PC-9 (cell line): ENCODE measurements around the gene RGS13. TPM values are rescaled to one million over a fixed set of nuclear protein-coding genes. Genes with fewer than 3 reads are reported as not detected.

Source experiments
- BruUV-seq: library from RNA; stranded (reverse); fragments of 400-500 nt; replicated peaks from 2 replicates; lab custom pipeline; 2021; lab: Mats Ljungman, UMichigan
- CTCF ChIA-PET: fragments of 300-600 bp; sonication (Branson Sonifier 250); formaldehyde crosslinking; loops from one replicate; lab custom pipeline; 2022; ENCODE audit warnings: antibody characterized with exemption; lab: Charles Lee
- POLR2A ChIA-PET: fragments of 300-600 bp; sonication (Branson Sonifier 250); formaldehyde crosslinking; loops from one replicate; lab custom pipeline; 2022; ENCODE audit warnings: antibody characterized with exemption; ENCODE audit not compliant: unreplicated experiment; lab: Charles Lee
- DNase-seq, 2 experiments: peaks; one replicate each; pipeline versions ENCODE4 v3.0.0 to v3.0.0-alpha.2; 2015 to 2022; ENCODE audit warnings: mixed read lengths in 1 of 2
- H2AFZ ChIP-seq: fragments of 200-600 bp; sonication (generic); 2 replicates; pipeline ENCODE4 v1.8.1; 2017; ENCODE audit warnings: antibody characterized with exemption
- H3F3A ChIP-seq: fragments of 200-600 bp; sonication (generic); 2 replicates; pipeline ENCODE4 v1.8.1; 2017; ENCODE audit warnings: antibody characterized with exemption, mild to moderate bottlenecking, low read depth; ENCODE audit not compliant: insufficient read depth
- H3K27ac ChIP-seq: fragments of 200-600 bp; sonication (generic); 2 replicates; pipeline ENCODE4 v1.6.1; 2016; ENCODE audit warnings: mixed run types
- H3K27me3 ChIP-seq: fragments of 200-600 bp; sonication (generic); 2 replicates; pipeline ENCODE4 v1.6.1; 2016; ENCODE audit warnings: low read depth, mixed run types; ENCODE audit not compliant: insufficient read depth
- H3K36me3 ChIP-seq: fragments of 200-600 bp; sonication (generic); 2 replicates; pipeline ENCODE4 v1.6.1; 2016; ENCODE audit warnings: low read depth, mixed run types
- H3K4me1 ChIP-seq: fragments of 200-600 bp; sonication (generic); replicated peaks from 2 replicates; pipeline ENCODE4 v1.6.1; 2016; ENCODE audit warnings: mixed run types; ENCODE audit not compliant: insufficient read depth
- H3K4me2 ChIP-seq: fragments of 200-600 bp; sonication (generic); 2 replicates; pipeline ENCODE4 v1.6.1; 2017; ENCODE audit warnings: mixed run types
- H3K4me3 ChIP-seq: fragments of 200-600 bp; sonication (generic); 2 replicates; pipeline ENCODE4 v1.6.1; 2016; ENCODE audit warnings: mixed run types
- H3K79me2 ChIP-seq: fragments of 200-600 bp; sonication (generic); 2 replicates; pipeline ENCODE4 v1.6.1; 2017; ENCODE audit warnings: low read depth, mixed run types
- H3K9me2 ChIP-seq: fragments of 200-600 bp; sonication (generic); 2 replicates; pipeline ENCODE4 v1.8.1; 2017; ENCODE audit warnings: mild to moderate bottlenecking; ENCODE audit not compliant: insufficient read depth
- H3K9me3 ChIP-seq: fragments of 200-600 bp; sonication (generic); 2 replicates; pipeline ENCODE4 v1.8.1; 2016; ENCODE audit warnings: low read depth; ENCODE audit not compliant: insufficient read depth
- H4K20me1 ChIP-seq: fragments of 200-600 bp; sonication (generic); 2 replicates; pipeline ENCODE4 v1.8.1; 2017; ENCODE audit not compliant: insufficient read depth
- CTCF ChIP-seq: fragments of 200-600 bp; sonication (generic); conservative IDR thresholded peaks from 2 replicates; pipeline ENCODE4 v1.6.1; 2017; ENCODE audit warnings: mixed run types, antibody characterized with exemption, mild to moderate bottlenecking, moderate library complexity
- EZH2 ChIP-seq: fragments of 200-600 bp; sonication (generic); IDR thresholded peaks from 2 replicates; pipeline ENCODE4 v1.8.0; 2017; ENCODE audit warnings: antibody characterized with exemption, low read depth
- intact Hi-C: fragments of 100-400 bp; cut with micrococcal nuclease; formaldehyde crosslinking; loops from one replicate; pipeline ENCODE4 v1.10.0; 2022; ENCODE audit not compliant: unreplicated experiment
- total RNA-seq: library from RNA; stranded (reverse); gene quantifications from 2 replicates; pipeline ENCODE4 v1.2.3, GENCODE V29; 2021

The RGS13 gene
- total RNA-seq, 1 experiment from 2014 or later = not detected

DNA sequence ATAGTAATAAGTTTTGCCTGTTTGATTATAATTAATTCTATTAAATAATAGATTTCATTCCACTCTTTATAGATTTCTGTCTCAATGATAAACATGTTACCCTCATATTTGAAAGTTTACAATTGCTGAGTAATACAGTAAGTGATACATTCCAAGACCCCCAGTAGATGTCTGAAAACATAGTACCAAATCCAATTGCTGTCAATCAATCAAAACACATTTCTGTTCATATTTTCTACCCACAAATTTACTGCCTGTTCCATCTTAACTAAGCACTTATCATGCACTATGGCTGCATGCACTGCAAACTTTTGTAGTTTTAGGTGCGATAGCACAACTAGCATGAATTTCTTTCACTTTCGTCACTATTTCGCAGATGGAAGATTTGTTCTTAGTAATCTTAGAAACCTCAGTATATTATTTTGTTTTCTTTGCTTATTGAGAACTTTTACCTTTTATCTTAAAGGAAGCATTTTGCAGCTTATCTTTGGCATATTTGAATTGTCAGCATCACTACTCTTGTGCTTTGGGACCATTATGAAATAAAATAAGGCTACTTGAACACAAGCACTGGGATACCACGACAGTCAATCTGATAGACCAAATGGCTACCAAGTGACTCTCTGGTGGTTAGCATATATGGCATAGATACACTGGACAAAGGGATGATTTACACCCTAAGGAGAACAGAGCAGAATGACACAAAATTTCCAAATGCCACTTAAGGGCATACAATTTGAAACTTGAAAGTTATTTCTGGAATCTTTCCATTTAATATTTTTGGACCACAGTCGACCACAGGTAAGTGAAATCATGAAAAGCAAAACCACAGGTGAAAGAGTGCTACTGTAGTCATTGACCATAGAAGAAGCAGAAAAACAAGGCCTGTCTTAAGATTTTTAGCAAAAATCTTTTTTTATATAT lies 67.6 kb downstream of the RGS13 start:
- Histone ChIP-seq H3K4me2 (no peak overlapping the region), H3K79me2 (no peaks in the 10 kb centered on the region), H2AFZ (no peak overlapping the region)

GRCh38 chr1:192705510-192705909 lies 69.6 kb downstream of the RGS13 start:
- no TSS peak for BruUV-seq
- intact Hi-C loops = no loop called here
- no peak overlapping the region for H3K4me3 ChIP-seq
- no peak overlapping the region for H3K4me2 ChIP-seq
- TF ChIP-seq CTCF (no peak), EZH2 (no peak)
- H3K27me3 ChIP-seq = no peaks in the 10 kb centered on the region
- H3F3A ChIP-seq = peaks cover 13% of the 10 kb centered on the region; the same call in 1 of the 2 replicates
- H3K4me1 ChIP-seq = peaks cover 32% of the 10 kb centered on the region
- ChIA-PET CTCF (no interaction called here), POLR2A (no interaction called here)
- no peaks in the 10 kb centered on the region for H4K20me1 ChIP-seq
- H2AFZ ChIP-seq = no peak overlapping the region
- DNase-seq = no peak
- no peaks in the 10 kb centered on the region for H3K36me3 ChIP-seq
- no peaks in the 10 kb centered on the region for H3K9me2 ChIP-seq
- H3K79me2 ChIP-seq = no peaks in the 10 kb centered on the region
- no peak overlapping the region for H3K27ac ChIP-seq
- peaks cover 3% of the 10 kb centered on the region; the same call in 1 of the 2 replicates for H3K9me3 ChIP-seq

More for the DNA sequence above, 67.6 kb downstream of the RGS13 start:
- peaks cover 36% of the 10 kb centered on the region for H3K4me1 ChIP-seq
- DNase-seq = no peak
- H3K36me3 ChIP-seq = no peaks in the 10 kb centered on the region
- BruUV-seq = no TSS peak
- H3K9me2 ChIP-seq = no peaks in the 10 kb centered on the region
- H3F3A ChIP-seq = peaks cover 13% of the 10 kb centered on the region; the same call in 1 of the 2 replicates
- H3K27ac ChIP-seq = no peak overlapping the region
- CTCF ChIA-PET = no interaction called here
- H3K9me3 ChIP-seq = peaks cover 3% of the 10 kb centered on the region; the same call in 1 of the 2 replicates
- H3K27me3 ChIP-seq = no peaks in the 10 kb centered on the region
- TF ChIP-seq CTCF (no peak), EZH2 (no peak)
- no peak overlapping the region for H3K4me3 ChIP-seq
- no peaks in the 10 kb centered on the region for H4K20me1 ChIP-seq
- POLR2A ChIA-PET = no interaction called here
- intact Hi-C loops = loop anchor here (5.0 kb wide), 1 partner anchor 104 kb away; the partner anchor contains the start of gene RGS2

DNA sequence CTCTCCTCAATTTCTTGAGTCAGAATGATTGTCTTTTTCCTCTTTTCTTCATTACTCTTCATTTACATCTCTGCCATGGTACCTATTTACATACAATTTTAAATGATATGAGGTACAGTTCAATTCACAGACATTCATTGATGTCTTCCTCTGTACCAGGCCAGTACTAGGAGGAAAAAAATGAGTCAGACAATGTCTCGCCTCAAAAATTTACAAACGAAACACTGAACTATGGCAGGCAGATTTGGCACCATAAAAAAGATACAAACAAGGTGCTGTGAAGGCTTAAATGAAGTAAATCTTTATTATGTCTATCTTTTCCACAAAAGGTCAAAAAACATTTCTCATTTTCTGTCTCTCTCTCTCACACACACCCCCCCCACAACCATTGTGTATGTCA lies 71.0 kb downstream of the RGS13 start:
- ChIA-PET CTCF (no interaction called here), POLR2A (no interaction called here)
- BruUV-seq = no TSS peak
- intact Hi-C loops = no loop called here
- Histone ChIP-seq H3F3A (peaks cover 9% of the 10 kb centered on the region; the same call in 1 of the 2 replicates), H3K9me3 (peaks cover 3% of the 10 kb centered on the region; the same call in 1 of the 2 replicates), H4K20me1 (no peaks in the 10 kb centered on the region), H3K27ac (no peak overlapping the region), H3K27me3 (no peaks in the 10 kb centered on the region), H3K79me2 (no peaks in the 10 kb centered on the region), H3K4me3 (no peak overlapping the region), H3K4me1 (peaks cover 18% of the 10 kb centered on the region), H3K9me2 (no peaks in the 10 kb centered on the region), H3K36me3 (no peaks in the 10 kb centered on the region), H2AFZ (no peak overlapping the region), H3K4me2 (no peak overlapping the region)
- TF ChIP-seq EZH2 = no peak
- TF ChIP-seq CTCF = no peak
- DNase-seq = no peak
